Measurements from ENCODE around the gene SHOX. TPM values are rescaled to one million over a fixed set of nuclear protein-coding genes. Genes with fewer than 3 reads are reported as not detected.
"Not testable (repeated sequence)": the region's sequence is repeated elsewhere in the genome, so short reads cannot be mapped to it uniquely, and the experiment has no call there.

SHOX gene
- total and polyA plus RNA-seq, 12 donors: not detected

GRCh38 chrX:599837-600715 lies 30.5 kb upstream of the SHOX start:
- H3K9me3 ChIP-seq (replicated peaks in 1 of 3): no peaks in the 10 kb centered on the region
- no peak for DNase-seq
- no peak overlapping the region for H3K27ac ChIP-seq
- no peaks in the 10 kb centered on the region for H3K27me3 ChIP-seq
- TF ChIP-seq POLR2A (IDR thresholded peaks at IDR 0.05) (no peak), CTCF (IDR thresholded peaks at IDR 0.05) (no peak)
- intact Hi-C loops (cut with DNase I): no loop called here
- no peaks in the 10 kb centered on the region for H3K4me1 ChIP-seq (replicated peaks in 1 of 2)
- no peak overlapping the region for H3K4me3 ChIP-seq
- H3K36me3 ChIP-seq (replicated peaks in 1 of 2): no peaks in the 10 kb centered on the region
- WGBS, 4 donors: 56 to 65% (median 58%) methylated on average over 11 to 18 of the region's 18 CpGs

- intact Hi-C loops (cut with DNase I); H3K4me3 ChIP-seq; H3K9me3 ChIP-seq (replicated peaks in 1 of 3); H3K27me3 ChIP-seq; H3K4me1 ChIP-seq (replicated peaks in 1 of 2); DNase-seq; H3K27ac ChIP-seq; H3K36me3 ChIP-seq (replicated peaks in 1 of 2): not testable (repeated sequence)
- 75 to 87% (median 83%) methylated on average over 8 to 9 of the region's 9 CpGs for WGBS, 4 donors
These were observed 27.6 kb upstream of the SHOX start for GRCh38 chrX:603029-603428.

GRCh38 chrX:604616-605015 lies 26.0 kb upstream of the SHOX start:
- intact Hi-C loops (cut with DNase I); H3K27ac ChIP-seq; DNase-seq; H3K36me3 ChIP-seq (replicated peaks in 1 of 2); H3K4me3 ChIP-seq; H3K9me3 ChIP-seq (replicated peaks in 1 of 3); H3K4me1 ChIP-seq (replicated peaks in 1 of 2); H3K27me3 ChIP-seq: not testable (repeated sequence)

GRCh38 chrX:608088-608487 lies 22.5 kb upstream of the SHOX start:
- WGBS, 4 donors: 64 to 72% (median 68%) methylated on average over 2 of the region's 3 CpGs
- H3K4me3 ChIP-seq; H3K9me3 ChIP-seq (replicated peaks in 1 of 3); H3K36me3 ChIP-seq (replicated peaks in 1 of 2); DNase-seq; intact Hi-C loops (cut with DNase I); H3K27me3 ChIP-seq; H3K4me1 ChIP-seq (replicated peaks in 1 of 2); H3K27ac ChIP-seq: not testable (repeated sequence)

GRCh38 chrX:614136-614535 lies 16.5 kb upstream of the SHOX start:
- H3K27ac ChIP-seq: no peak overlapping the region
- no peak for TF ChIP-seq CTCF (IDR thresholded peaks at IDR 0.05)
- no peak for TF ChIP-seq POLR2A (IDR thresholded peaks at IDR 0.05)
- peaks cover 9% of the 10 kb centered on the region for H3K27me3 ChIP-seq
- no peaks in the 10 kb centered on the region for H3K4me1 ChIP-seq (replicated peaks in 1 of 2)
- H3K4me3 ChIP-seq: no peak overlapping the region
- intact Hi-C loops (cut with DNase I): no loop called here
- H3K36me3 ChIP-seq (replicated peaks in 1 of 2): no peaks in the 10 kb centered on the region
- WGBS, 4 donors: 68 to 80% (median 78%) methylated on average over 3 to 5 of the region's 5 CpGs
- no peaks in the 10 kb centered on the region for H3K9me3 ChIP-seq (replicated peaks in 1 of 3)
- DNase-seq: no peak

- H3K4me3 ChIP-seq: no peak overlapping the region
- intact Hi-C loops (cut with DNase I): no loop called here
- no peaks in the 10 kb centered on the region for H3K4me1 ChIP-seq (replicated peaks in 1 of 2)
- TF ChIP-seq POLR2A (IDR thresholded peaks at IDR 0.05) (no peak), CTCF (IDR thresholded peaks at IDR 0.05) (no peak)
- DNase-seq: no peak
- no peak overlapping the region for H3K27ac ChIP-seq
- H3K27me3 ChIP-seq: peaks cover 22% of the 10 kb centered on the region
- no peaks in the 10 kb centered on the region for H3K9me3 ChIP-seq (replicated peaks in 1 of 3)
- no peaks in the 10 kb centered on the region for H3K36me3 ChIP-seq (replicated peaks in 1 of 2)
- 35 to 53% (median 44%) methylated on average over 5 to 7 of the region's 7 CpGs for whole genome bisulfite sequencing, 4 donors
These were observed 13.2 kb upstream of the SHOX start for GRCh38 chrX:617401-617800.
